GM23338 (cell line): ENCODE data around the gene ASB14. TPM values are rescaled to one million over a fixed set of nuclear protein-coding genes. Genes with fewer than 3 reads are reported as not detected.

Source experiments
- ATAC-seq: fragments of 200-7000 bp; cut with Tn5 transposase; 3 replicates; pipeline ENCODE4 v1.9.1; 2020
- DNase-seq: peaks from one replicate; pipeline ENCODE4 v3.0.0-alpha.2; 2015; ENCODE audit warnings: low spot score
- H2AFZ ChIP-seq: fragments of 200-600 bp; sonication (generic); 2 replicates; pipeline ENCODE4 v1.8.0; 2016; ENCODE audit warnings: antibody characterized with exemption, mild to moderate bottlenecking, moderate library complexity
- H3F3A ChIP-seq: fragments of 200-600 bp; sonication (generic); replicated peaks from 2 replicates; pipeline ENCODE4 v1.8.0; 2017; ENCODE audit warnings: antibody characterized with exemption, mixed run types, low read depth
- H3K27ac ChIP-seq: fragments of 200-600 bp; sonication (generic); 2 replicates; pipeline ENCODE4 v1.6.1; 2016; ENCODE audit warnings: low read depth
- H3K27me3 ChIP-seq: fragments of 200-600 bp; sonication (generic); 2 replicates; pipeline ENCODE4 v1.8.0; 2016; ENCODE audit warnings: mild to moderate bottlenecking, mixed run types, moderate library complexity; ENCODE audit not compliant: insufficient read depth
- H3K36me3 ChIP-seq: fragments of 200-600 bp; sonication (generic); 2 replicates; pipeline ENCODE4 v1.8.0; 2016; ENCODE audit warnings: mild to moderate bottlenecking; ENCODE audit not compliant: insufficient read depth
- H3K4me1 ChIP-seq: fragments of 200-600 bp; sonication (generic); 2 replicates; pipeline ENCODE4 v1.8.0; 2016; ENCODE audit warnings: mild to moderate bottlenecking, moderate library complexity; ENCODE audit not compliant: insufficient read depth
- H3K4me2 ChIP-seq: fragments of 200-600 bp; sonication (generic); 2 replicates; pipeline ENCODE4 v1.7.1; 2017; ENCODE audit warnings: mixed run types
- H3K4me3 ChIP-seq: fragments of 200-600 bp; sonication (generic); 2 replicates; pipeline ENCODE4 v1.6.1; 2016; ENCODE audit warnings: mixed run types
- H3K79me2 ChIP-seq: fragments of 200-600 bp; sonication (generic); replicated peaks from 2 replicates; pipeline ENCODE4 v1.8.0; 2017; ENCODE audit warnings: mild to moderate bottlenecking; ENCODE audit not compliant: insufficient read depth
- H3K9me2 ChIP-seq: fragments of 200-600 bp; sonication (generic); 2 replicates; pipeline ENCODE4 v1.8.0; 2017; ENCODE audit not compliant: insufficient read depth
- H4K20me1 ChIP-seq: fragments of 200-600 bp; sonication (generic); replicated peaks from 2 replicates; pipeline ENCODE4 v1.8.0; 2017; ENCODE audit warnings: mild to moderate bottlenecking; ENCODE audit not compliant: insufficient read depth
- H3K27ac Mint-ChIP-seq: 2 replicates; pipeline ENCODE4 v1.8.0; 2020; ENCODE audit warnings: inconsistent platforms, mild to moderate bottlenecking, moderate library complexity, mixed read lengths
- H3K27me3 Mint-ChIP-seq: 3 replicates; pipeline ENCODE4 v1.8.0; 2022; ENCODE audit warnings: low read depth, mild to moderate bottlenecking, moderate library complexity, mixed read lengths, inconsistent platforms; ENCODE audit not compliant: insufficient read depth, poor library complexity
- H3K36me3 Mint-ChIP-seq: 3 replicates; pipeline ENCODE4 v1.8.0; 2021; ENCODE audit warnings: low read depth, mild to moderate bottlenecking, inconsistent platforms, moderate library complexity, mixed read lengths
- H3K4me1 Mint-ChIP-seq: 3 replicates; pipeline ENCODE4 v1.8.0; 2020; ENCODE audit warnings: mild to moderate bottlenecking, inconsistent platforms, mixed read lengths
- H3K4me3 Mint-ChIP-seq: 3 replicates; pipeline ENCODE4 v1.8.0; 2021; ENCODE audit warnings: moderate library complexity, mild to moderate bottlenecking, inconsistent platforms, mixed read lengths
- H3K9me3 Mint-ChIP-seq: 3 replicates; pipeline ENCODE4 v1.8.0; 2020; ENCODE audit warnings: moderate library complexity, mild to moderate bottlenecking, inconsistent platforms, mixed read lengths
- CREB1 ChIP-seq: fragments of 250-450 bp; sonication (Bioruptor Pico); IDR thresholded peaks from 2 replicates; pipeline ENCODE4 v1.5.0; 2020; ENCODE audit warnings: low read depth, mild to moderate bottlenecking, moderate library complexity
- EZH2 ChIP-seq: fragments of 200-600 bp; sonication (generic); IDR thresholded peaks from one replicate; pipeline ENCODE4 v1.8.0; 2017; ENCODE audit warnings: antibody characterized with exemption, mild to moderate bottlenecking, low read depth; ENCODE audit not compliant: unreplicated experiment
- EZH2phosphoT487 ChIP-seq: fragments of 200-600 bp; sonication (generic); IDR thresholded peaks from one replicate; pipeline ENCODE4 v1.8.1; 2018; ENCODE audit warnings: antibody characterized with exemption; ENCODE audit not compliant: unreplicated experiment
- JUNB ChIP-seq: IDR thresholded peaks from one replicate; pipeline ENCODE4 v1.6.1; 2016; ENCODE audit warnings: antibody characterized with exemption; ENCODE audit not compliant: unreplicated experiment
- NANOG ChIP-seq: IDR thresholded peaks from 2 replicates; pipeline ENCODE4 v1.6.1; 2016; ENCODE audit warnings: antibody characterized with exemption, borderline replicate concordance
- STAT1 ChIP-seq: IDR thresholded peaks from one replicate; pipeline ENCODE4 v1.6.1; 2016; ENCODE audit warnings: antibody characterized with exemption; ENCODE audit not compliant: unreplicated experiment
- ZNF114 ChIP-seq: fragments of 250-450 bp; sonication (Bioruptor Pico); IDR thresholded peaks from 2 replicates; pipeline ENCODE4 v1.5.0; 2020; ENCODE audit warnings: mild to moderate bottlenecking, moderate library complexity
- ZNF331 ChIP-seq: fragments of 250-450 bp; sonication (Bioruptor Pico); IDR thresholded peaks from 2 replicates; pipeline ENCODE4 v1.5.0; 2020; ENCODE audit warnings: low read depth, mild to moderate bottlenecking, moderate library complexity
- ZNF462 ChIP-seq: fragments of 250-450 bp; sonication (Bioruptor Pico); IDR thresholded peaks from 2 replicates; pipeline ENCODE4 v1.5.0; 2020; ENCODE audit warnings: mild to moderate bottlenecking, moderate library complexity
- polyA plus RNA-seq: library from polyadenylated mRNA; unstranded; fragments of >200 nt; fragmentation: Nextera tagmentation; extraction: Ambion mirVana; gene quantifications from 2 replicates; pipeline ENCODE4 v1.2.1, GENCODE V29; 2016
- total RNA-seq: library from RNA; depleted of rRNA; stranded (reverse); fragments of >200 nt; shearing (Covaris generic); gene quantifications from 2 replicates; pipeline ENCODE4 v1.2.3, GENCODE V29; 2014
- TF ChIP-seq, protein P1 (sequence below): IDR thresholded peaks from 2 replicates; pipeline ENCODE4 v1.6.1; 2016; ENCODE audit warnings: antibody characterized with exemption
- TF ChIP-seq, protein P2 (sequence below): IDR thresholded peaks from one replicate; pipeline ENCODE4 v1.6.1; 2018; ENCODE audit warnings: antibody characterized with exemption; ENCODE audit not compliant: unreplicated experiment

ASB14 gene
- total and polyA plus RNA-seq, 2 experiments from 2014 or later: 0.87 TPM; not detected in 1

GRCh38 chr3:57261929-57262328 lies 30.6 kb downstream of the ASB14 start:
- H3K4me2 ChIP-seq: no peak overlapping the region
- H3K36me3 Mint-ChIP-seq: peaks cover 75% of the 10 kb centered on the region
- H4K20me1 ChIP-seq: no peaks in the 10 kb centered on the region
- H3K4me1 Mint-ChIP-seq: no peaks in the 10 kb centered on the region
- no peaks in the 10 kb centered on the region for H3K27me3 ChIP-seq
- no peaks in the 10 kb centered on the region for H3K79me2 ChIP-seq
- no peaks in the 10 kb centered on the region for H3K9me2 ChIP-seq
- DNase-seq (no peak), ATAC-seq (no peak)
- no peaks in the 10 kb centered on the region for H3F3A ChIP-seq
- no peak overlapping the region for H3K4me3 Mint-ChIP-seq
- peaks cover 3% of the 10 kb centered on the region for H3K27me3 Mint-ChIP-seq
- H3K36me3 ChIP-seq: peaks cover 24% of the 10 kb centered on the region
- no peak overlapping the region for H2AFZ ChIP-seq
- no peak overlapping the region for H3K27ac Mint-ChIP-seq
- H3K9me3 Mint-ChIP-seq: peaks cover 4% of the 10 kb centered on the region; the same call in 2 of the 3 replicates
- no peak overlapping the region for H3K4me3 ChIP-seq
- no peaks in the 10 kb centered on the region for H3K4me1 ChIP-seq
- no peak overlapping the region for H3K27ac ChIP-seq
- TF ChIP-seq NANOG: no peak

DNA sequence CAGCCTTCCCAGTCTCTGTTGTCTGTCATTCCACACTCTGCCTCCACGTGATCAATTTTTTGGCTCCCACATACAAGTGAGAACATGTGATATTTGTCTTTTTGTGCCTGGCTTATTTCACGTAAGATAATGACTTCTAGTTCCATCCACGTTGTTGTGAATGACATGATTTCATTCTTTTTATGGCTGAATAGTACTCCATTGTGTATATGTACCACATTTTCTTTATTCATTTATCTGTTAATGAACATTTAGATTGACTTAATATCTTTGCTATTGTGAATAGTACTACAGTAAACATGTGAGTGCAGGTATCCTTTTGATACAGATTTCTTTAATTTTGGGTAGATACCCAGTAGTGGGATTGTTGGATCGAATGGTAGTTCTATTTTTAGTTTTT lies 31.4 kb downstream of the ASB14 start:
- no peak overlapping the region for H2AFZ ChIP-seq
- H3F3A ChIP-seq: no peaks in the 10 kb centered on the region
- Mint-ChIP-seq H3K27me3 (peaks cover 3% of the 10 kb centered on the region), H3K4me3 (no peak overlapping the region), H3K9me3 (peaks cover 4% of the 10 kb centered on the region; the same call in 2 of the 3 replicates), H3K36me3 (peaks cover 75% of the 10 kb centered on the region), H3K27ac (no peak overlapping the region), H3K4me1 (no peaks in the 10 kb centered on the region)
- H4K20me1 ChIP-seq: no peaks in the 10 kb centered on the region
- H3K27me3 ChIP-seq: no peaks in the 10 kb centered on the region
- no peak overlapping the region for H3K4me2 ChIP-seq
- H3K9me2 ChIP-seq: no peaks in the 10 kb centered on the region
- no peaks in the 10 kb centered on the region for H3K4me1 ChIP-seq
- H3K27ac ChIP-seq: no peak overlapping the region
- H3K79me2 ChIP-seq: no peaks in the 10 kb centered on the region
- DNase-seq: no peak
- H3K36me3 ChIP-seq: peaks cover 24% of the 10 kb centered on the region
- no peak overlapping the region for H3K4me3 ChIP-seq
- no peak for ATAC-seq
- TF ChIP-seq, protein P1, sequence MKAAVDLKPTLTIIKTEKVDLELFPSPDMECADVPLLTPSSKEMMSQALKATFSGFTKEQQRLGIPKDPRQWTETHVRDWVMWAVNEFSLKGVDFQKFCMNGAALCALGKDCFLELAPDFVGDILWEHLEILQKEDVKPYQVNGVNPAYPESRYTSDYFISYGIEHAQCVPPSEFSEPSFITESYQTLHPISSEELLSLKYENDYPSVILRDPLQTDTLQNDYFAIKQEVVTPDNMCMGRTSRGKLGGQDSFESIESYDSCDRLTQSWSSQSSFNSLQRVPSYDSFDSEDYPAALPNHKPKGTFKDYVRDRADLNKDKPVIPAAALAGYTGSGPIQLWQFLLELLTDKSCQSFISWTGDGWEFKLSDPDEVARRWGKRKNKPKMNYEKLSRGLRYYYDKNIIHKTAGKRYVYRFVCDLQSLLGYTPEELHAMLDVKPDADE: no peak
- no peak for TF ChIP-seq NANOG
- no peak for TF ChIP-seq ZNF462 (CRISPR knock-in tag)
- TF ChIP-seq STAT1: no peak
- TF ChIP-seq ZNF114 (CRISPR knock-in tag): no peak
- TF ChIP-seq EZH2phosphoT487: no peak
- no peak for TF ChIP-seq EZH2
- TF ChIP-seq, protein P2, sequence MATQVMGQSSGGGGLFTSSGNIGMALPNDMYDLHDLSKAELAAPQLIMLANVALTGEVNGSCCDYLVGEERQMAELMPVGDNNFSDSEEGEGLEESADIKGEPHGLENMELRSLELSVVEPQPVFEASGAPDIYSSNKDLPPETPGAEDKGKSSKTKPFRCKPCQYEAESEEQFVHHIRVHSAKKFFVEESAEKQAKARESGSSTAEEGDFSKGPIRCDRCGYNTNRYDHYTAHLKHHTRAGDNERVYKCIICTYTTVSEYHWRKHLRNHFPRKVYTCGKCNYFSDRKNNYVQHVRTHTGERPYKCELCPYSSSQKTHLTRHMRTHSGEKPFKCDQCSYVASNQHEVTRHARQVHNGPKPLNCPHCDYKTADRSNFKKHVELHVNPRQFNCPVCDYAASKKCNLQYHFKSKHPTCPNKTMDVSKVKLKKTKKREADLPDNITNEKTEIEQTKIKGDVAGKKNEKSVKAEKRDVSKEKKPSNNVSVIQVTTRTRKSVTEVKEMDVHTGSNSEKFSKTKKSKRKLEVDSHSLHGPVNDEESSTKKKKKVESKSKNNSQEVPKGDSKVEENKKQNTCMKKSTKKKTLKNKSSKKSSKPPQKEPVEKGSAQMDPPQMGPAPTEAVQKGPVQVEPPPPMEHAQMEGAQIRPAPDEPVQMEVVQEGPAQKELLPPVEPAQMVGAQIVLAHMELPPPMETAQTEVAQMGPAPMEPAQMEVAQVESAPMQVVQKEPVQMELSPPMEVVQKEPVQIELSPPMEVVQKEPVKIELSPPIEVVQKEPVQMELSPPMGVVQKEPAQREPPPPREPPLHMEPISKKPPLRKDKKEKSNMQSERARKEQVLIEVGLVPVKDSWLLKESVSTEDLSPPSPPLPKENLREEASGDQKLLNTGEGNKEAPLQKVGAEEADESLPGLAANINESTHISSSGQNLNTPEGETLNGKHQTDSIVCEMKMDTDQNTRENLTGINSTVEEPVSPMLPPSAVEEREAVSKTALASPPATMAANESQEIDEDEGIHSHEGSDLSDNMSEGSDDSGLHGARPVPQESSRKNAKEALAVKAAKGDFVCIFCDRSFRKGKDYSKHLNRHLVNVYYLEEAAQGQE: no peak
- no peak for TF ChIP-seq ZNF331 (CRISPR knock-in tag)
- TF ChIP-seq CREB1: no peak
- TF ChIP-seq JUNB: no peak
